H9 (cell line): ENCODE measurements around the gene SLC35G6. TPM values are rescaled to one million over a fixed set of nuclear protein-coding genes. Genes with fewer than 3 reads are reported as not detected.
"Not testable (repeated sequence)": the region's sequence is repeated elsewhere in the genome, so short reads cannot be mapped to it uniquely, and the experiment has no call there.

Experiments
- DNase-seq: peaks from one replicate; pipeline ENCODE4 v3.0.0-alpha.2; 2017
- H2AFZ ChIP-seq: one replicate; pipeline ENCODE4 v1.6.1; 2013; ENCODE audit warnings: mild to moderate bottlenecking, low read length, control low read depth, moderate library complexity
- H2AK5ac ChIP-seq: 2 replicates; pipeline ENCODE4 v1.6.1; 2013; ENCODE audit warnings: low read length, control low read depth, mixed read lengths; ENCODE audit not compliant: insufficient read length
- H2BK120ac ChIP-seq: one replicate; pipeline ENCODE4 v1.6.1; 2013; ENCODE audit warnings: low read depth, mild to moderate bottlenecking, low read length, control low read depth, inconsistent platforms; ENCODE audit not compliant: poor library complexity, severe bottlenecking
- H2BK12ac ChIP-seq: 2 replicates; pipeline ENCODE4 v1.6.1; 2013; ENCODE audit warnings: low read length, control low read depth, mixed read lengths, low read depth; ENCODE audit not compliant: insufficient read length
- H2BK15ac ChIP-seq: 2 replicates; pipeline ENCODE4 v1.6.1; 2013; ENCODE audit warnings: low read depth, low read length, control low read depth
- H2BK20ac ChIP-seq: one replicate; pipeline ENCODE4 v1.6.1; 2013; ENCODE audit warnings: low read depth, mild to moderate bottlenecking, low read length, control low read depth, inconsistent platforms; ENCODE audit not compliant: poor library complexity, severe bottlenecking
- H2BK5ac ChIP-seq: 2 replicates; pipeline ENCODE4 v1.6.1; 2013; ENCODE audit warnings: low read length, control low read depth, mixed read lengths; ENCODE audit not compliant: insufficient read length
- H3K14ac ChIP-seq: 2 replicates; pipeline ENCODE4 v1.6.1; 2013; ENCODE audit warnings: low read length, control low read depth; ENCODE audit not compliant: insufficient read depth
- H3K18ac ChIP-seq: 2 replicates; pipeline ENCODE4 v1.6.1; 2013; ENCODE audit warnings: low read depth, mild to moderate bottlenecking, mixed read lengths, low read length, control low read depth; ENCODE audit not compliant: insufficient read length
- H3K23ac ChIP-seq: 2 replicates; pipeline ENCODE4 v1.6.1; 2013; ENCODE audit warnings: low read length, control low read depth, mixed read lengths, low read depth; ENCODE audit not compliant: insufficient read length
- H3K23me2 ChIP-seq: 2 replicates; pipeline ENCODE4 v1.6.1; 2013; ENCODE audit warnings: low read depth, mild to moderate bottlenecking, mixed read lengths, low read length, control low read depth; ENCODE audit not compliant: insufficient read length, poor library complexity, severe bottlenecking
- H3K27ac ChIP-seq: 2 replicates; pipeline ENCODE4 v1.5.1; 2013; ENCODE audit warnings: low read length, control low read depth, mixed read lengths, low read depth; ENCODE audit not compliant: insufficient read length
- H3K27me3 ChIP-seq: 2 replicates; pipeline ENCODE4 v1.6.1; 2013; ENCODE audit warnings: low read length, control low read depth, inconsistent platforms; ENCODE audit not compliant: insufficient read depth
- H3K4ac ChIP-seq: 2 replicates; pipeline ENCODE4 v1.6.1; 2013; ENCODE audit warnings: low read depth, mild to moderate bottlenecking, control low read depth, inconsistent platforms, low read length, moderate library complexity
- H3K4me1 ChIP-seq: 2 replicates; pipeline ENCODE4 v1.6.1; 2013; ENCODE audit warnings: low read length, control low read depth, inconsistent platforms; ENCODE audit not compliant: insufficient read depth
- H3K4me2 ChIP-seq: 2 replicates; pipeline ENCODE4 v1.6.1; 2013; ENCODE audit warnings: low read length, control low read depth, mixed read lengths; ENCODE audit not compliant: insufficient read length, insufficient read depth
- H3K56ac ChIP-seq: 2 replicates; pipeline ENCODE4 v1.6.1; 2013; ENCODE audit warnings: low read depth, mild to moderate bottlenecking, mixed read lengths, low read length, control low read depth; ENCODE audit not compliant: insufficient read length
- H3K79me1 ChIP-seq: 2 replicates; pipeline ENCODE4 v1.6.1; 2013; ENCODE audit warnings: low read depth, mild to moderate bottlenecking, moderate library complexity, low read length, control low read depth, inconsistent platforms; ENCODE audit not compliant: insufficient read depth, poor library complexity, severe bottlenecking
- H3K79me2 ChIP-seq: 2 replicates; pipeline ENCODE4 v1.6.1; 2013; ENCODE audit warnings: low read length, control low read depth, inconsistent platforms; ENCODE audit not compliant: insufficient read depth
- H3K9ac ChIP-seq: 2 replicates; pipeline ENCODE4 v1.6.1; 2013; ENCODE audit warnings: low read length, control low read depth, mixed read lengths; ENCODE audit not compliant: insufficient read length; ENCODE audit errors: extremely low read depth
- H3K9me3 ChIP-seq: one replicate; pipeline ENCODE4 v1.6.1; 2013; ENCODE audit warnings: low read depth, low read length, inconsistent platforms; ENCODE audit not compliant: control insufficient read depth
- H3T11ph ChIP-seq: one replicate; pipeline ENCODE4 v1.6.1; 2013; ENCODE audit warnings: mild to moderate bottlenecking, low read length, control low read depth, inconsistent platforms
- H4K20me1 ChIP-seq: one replicate; pipeline ENCODE4 v1.6.1; 2013; ENCODE audit not compliant: control insufficient read depth, insufficient read length, insufficient read depth
- H4K5ac ChIP-seq: 2 replicates; pipeline ENCODE4 v1.6.1; 2013; ENCODE audit warnings: low read depth, mild to moderate bottlenecking, mixed read lengths, low read length, control low read depth; ENCODE audit not compliant: insufficient read length
- H4K8ac ChIP-seq: replicated peaks from 2 replicates; pipeline ENCODE4 v1.6.1; 2013; ENCODE audit warnings: low read length, control low read depth, mixed read lengths, low read depth; ENCODE audit not compliant: insufficient read length
- H4K91ac ChIP-seq: 2 replicates; pipeline ENCODE4 v1.6.1; 2013; ENCODE audit warnings: low read depth, mild to moderate bottlenecking, moderate library complexity, mixed read lengths, low read length, control low read depth; ENCODE audit not compliant: insufficient read length
- H3K27ac Mint-ChIP-seq, 3 experiments: 2 replicates in 2 of 3; 3 replicates in 1 of 3; pipeline ENCODE4 v1.8.0; 2020 to 2021; ENCODE audit warnings: mixed read lengths in 3 of 3, mild to moderate bottlenecking in 1 of 3, moderate library complexity in 1 of 3
- H3K27me3 Mint-ChIP-seq: 2 replicates; pipeline ENCODE4 v1.8.0; 2021; ENCODE audit warnings: low read depth, mild to moderate bottlenecking, moderate library complexity, mixed read lengths
- H3K36me3 Mint-ChIP-seq, 3 experiments: 2 replicates in 2 of 3; 3 replicates in 1 of 3; pipeline ENCODE4 v1.8.0; 2020 to 2021; ENCODE audit warnings: low read depth in 3 of 3, mixed read lengths in 3 of 3; ENCODE audit not compliant: insufficient read depth in 1 of 3
- H3K4me1 Mint-ChIP-seq, 2 experiments: 2 replicates each; pipeline ENCODE4 v1.8.0; 2020; ENCODE audit warnings: mixed read lengths in 2 of 2
- H3K4me3 Mint-ChIP-seq, 2 experiments: 2 replicates in 1 of 2; 3 replicates in 1 of 2; pipeline ENCODE4 v1.8.0; 2020 to 2021; ENCODE audit warnings: mild to moderate bottlenecking in 2 of 2, mixed read lengths in 2 of 2, moderate library complexity in 1 of 2
- H3K9me3 Mint-ChIP-seq, 2 experiments: 2 replicates in 1 of 2; 3 replicates in 1 of 2; pipeline ENCODE4 v1.8.0; 2020; ENCODE audit warnings: mild to moderate bottlenecking in 2 of 2, mixed read lengths in 2 of 2, moderate library complexity in 1 of 2
- WGBS: extraction: QIAGEN DNeasy Blood & Tissue Kit; methylation state at CpG from one replicate; pipeline ENCODE4 v1.1.7; 2013; ENCODE audit warnings: missing lambda C conversion rate, low lambda C conversion rate, mixed read lengths; ENCODE audit not compliant: insufficient read length; ENCODE audit errors: extremely low coverage; 5-methylcytosine and 5-hydroxymethylcytosine counted together
- total RNA-seq: library from RNA; stranded (reverse); gene quantifications from 2 replicates; pipeline ENCODE4 v1.2.1, GENCODE V29; 2021
- TF ChIP-seq, protein P1 (sequence below): fragments of 200-600 bp; sonication (generic); conservative IDR thresholded peaks from 3 replicates; pipeline ENCODE4 v1.8.0; 2021; ENCODE audit warnings: antibody characterized with exemption, mild to moderate bottlenecking

Gene SLC35G6
- total RNA-seq, 1 experiment from 2014 or later: not detected

GRCh38 chr17:7471729-7472128, 9.5 kb upstream of the SLC35G6 start:
- no peak for DNase-seq
- no peak overlapping the region for H2AK5ac ChIP-seq
- H3K4ac ChIP-seq: no peak overlapping the region
- H3K18ac ChIP-seq: no peak overlapping the region
- H3K36me3 Mint-ChIP-seq: peaks cover 0 to 5% (median 0%) of the 10 kb centered on the region in 3 experiments; a peak in 3 of 7 replicates
- no peak overlapping the region for H2BK12ac ChIP-seq
- 0 out of 2 replicates have a peak, but pooled peaks cover 3% of the 10 kb centered on the region for H3K79me2 ChIP-seq
- no peaks in the 10 kb centered on the region for H3K9me3 Mint-ChIP-seq
- no peak overlapping the region for H3K14ac ChIP-seq
- H3K79me1 ChIP-seq: peaks cover 3% of the 10 kb centered on the region
- H3K56ac ChIP-seq: no peak overlapping the region
- H2AFZ ChIP-seq: no peak overlapping the region
- H3K4me3 Mint-ChIP-seq: no peak overlapping the region
- H3K9ac ChIP-seq: no peak overlapping the region
- no peaks in the 10 kb centered on the region for H3K27me3 Mint-ChIP-seq
- no peak overlapping the region for H4K5ac ChIP-seq
- no peaks in the 10 kb centered on the region for H3K27me3 ChIP-seq
- WGBS: no CpG with 5 or more reads among the region's 2 CpGs
- H4K20me1 ChIP-seq: no peaks in the 10 kb centered on the region
- H3T11ph ChIP-seq: no peak overlapping the region
- TF ChIP-seq, protein P1, sequence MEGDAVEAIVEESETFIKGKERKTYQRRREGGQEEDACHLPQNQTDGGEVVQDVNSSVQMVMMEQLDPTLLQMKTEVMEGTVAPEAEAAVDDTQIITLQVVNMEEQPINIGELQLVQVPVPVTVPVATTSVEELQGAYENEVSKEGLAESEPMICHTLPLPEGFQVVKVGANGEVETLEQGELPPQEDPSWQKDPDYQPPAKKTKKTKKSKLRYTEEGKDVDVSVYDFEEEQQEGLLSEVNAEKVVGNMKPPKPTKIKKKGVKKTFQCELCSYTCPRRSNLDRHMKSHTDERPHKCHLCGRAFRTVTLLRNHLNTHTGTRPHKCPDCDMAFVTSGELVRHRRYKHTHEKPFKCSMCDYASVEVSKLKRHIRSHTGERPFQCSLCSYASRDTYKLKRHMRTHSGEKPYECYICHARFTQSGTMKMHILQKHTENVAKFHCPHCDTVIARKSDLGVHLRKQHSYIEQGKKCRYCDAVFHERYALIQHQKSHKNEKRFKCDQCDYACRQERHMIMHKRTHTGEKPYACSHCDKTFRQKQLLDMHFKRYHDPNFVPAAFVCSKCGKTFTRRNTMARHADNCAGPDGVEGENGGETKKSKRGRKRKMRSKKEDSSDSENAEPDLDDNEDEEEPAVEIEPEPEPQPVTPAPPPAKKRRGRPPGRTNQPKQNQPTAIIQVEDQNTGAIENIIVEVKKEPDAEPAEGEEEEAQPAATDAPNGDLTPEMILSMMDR: no peak
- no peak overlapping the region for H2BK5ac ChIP-seq
- H3K27ac Mint-ChIP-seq: no peak overlapping the region; a peak in 1 of 7 replicates
- H3K4me1 ChIP-seq: peaks cover 3% of the 10 kb centered on the region; the same call in 1 of the 2 replicates
- no peak overlapping the region for H3K27ac ChIP-seq
- no peak overlapping the region for H2BK15ac ChIP-seq
- no peak overlapping the region for H2BK120ac ChIP-seq
- no peak overlapping the region for H3K23ac ChIP-seq
- no peaks in the 10 kb centered on the region for H3K23me2 ChIP-seq
- no peak overlapping the region for H3K4me2 ChIP-seq
- no peak overlapping the region for H4K8ac ChIP-seq
- H4K91ac ChIP-seq: no peak overlapping the region
- no peak overlapping the region for H2BK20ac ChIP-seq
- peaks cover 4 to 8% of the 10 kb centered on the region in 2 experiments; a peak in 3 of 4 replicates for H3K4me1 Mint-ChIP-seq
- no peaks in the 10 kb centered on the region for H3K9me3 ChIP-seq

DNA sequence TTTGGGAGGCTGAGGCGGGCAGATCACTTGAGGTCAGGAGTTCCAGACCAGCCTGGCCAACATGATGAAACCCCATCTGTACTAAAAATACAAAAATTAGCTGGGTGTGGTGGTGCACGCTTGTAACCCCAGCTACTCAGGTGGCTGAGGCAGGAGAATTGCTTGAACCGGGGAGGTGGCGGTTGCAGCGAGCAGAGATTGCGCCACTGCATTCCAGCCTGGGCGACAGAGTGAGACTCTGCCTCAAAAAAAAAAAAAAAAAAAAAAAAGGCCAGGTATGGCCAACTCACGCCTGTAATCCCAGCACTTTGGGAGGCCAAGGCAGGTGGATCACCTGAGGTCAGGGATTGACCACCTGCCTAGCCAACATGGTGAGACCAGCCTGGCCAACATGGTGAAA, 6.5 kb upstream of the SLC35G6 start:
- not testable (repeated sequence) for H2AFZ ChIP-seq, H4K5ac ChIP-seq, H3K9me3 Mint-ChIP-seq, H2BK120ac ChIP-seq, H3K9me3 ChIP-seq, H3K14ac ChIP-seq, H3K4ac ChIP-seq, H3K27me3 Mint-ChIP-seq, H3K79me2 ChIP-seq, H3K23ac ChIP-seq, H4K8ac ChIP-seq, H3K18ac ChIP-seq, H3K27ac ChIP-seq, H2BK5ac ChIP-seq, H3T11ph ChIP-seq, H3K27me3 ChIP-seq, H3K4me1 ChIP-seq, H3K27ac Mint-ChIP-seq, H3K56ac ChIP-seq, H2BK12ac ChIP-seq, H3K4me3 Mint-ChIP-seq, H2BK15ac ChIP-seq, H3K36me3 Mint-ChIP-seq, H3K23me2 ChIP-seq, DNase-seq, H2BK20ac ChIP-seq, H4K20me1 ChIP-seq, H4K91ac ChIP-seq, H3K79me1 ChIP-seq, H3K9ac ChIP-seq, H3K4me2 ChIP-seq, H2AK5ac ChIP-seq
- no CpG with 5 or more reads among the region's 8 CpGs for WGBS
- peaks cover 22 to 26% of the 10 kb centered on the region in 2 experiments for H3K4me1 Mint-ChIP-seq
